ENCODE measurements around the gene CPE. TPM values are rescaled to one million over a fixed set of nuclear protein-coding genes. Genes with fewer than 3 reads are reported as not detected.
"Not testable (repeated sequence)": the region's sequence is repeated elsewhere in the genome, so short reads cannot be mapped to it uniquely, and the experiment has no call there.

The CPE gene
- total RNA-seq, 1 donor: 6.9 TPM

GRCh38 chr4:165478260-165478659 lies 99.5 kb downstream of the CPE start:
- Histone ChIP-seq H3K4me1 (ENCODE audit: insufficient read depth, low read length) (no peaks in the 10 kb centered on the region), H3K27me3 (ENCODE audit: insufficient read depth, low read length) (no peaks in the 10 kb centered on the region), H3K27ac (ENCODE audit: low read depth, low read length) (no peak overlapping the region), H3K79me2 (ENCODE audit: insufficient read depth, low read length) (no peaks in the 10 kb centered on the region), H3K4me3 (ENCODE audit: insufficient read depth, low read length) (no peak overlapping the region), H3K4me2 (ENCODE audit: insufficient read depth, low read length) (no peak overlapping the region), H3K36me3 (ENCODE audit: insufficient read depth, low read length) (no peaks in the 10 kb centered on the region), H2AFZ (ENCODE audit: low read length) (no peak overlapping the region), H4K20me1 (ENCODE audit: insufficient read depth, low read length) (no peaks in the 10 kb centered on the region), H3K9me3 (ENCODE audit: low read depth, low read length) (no peaks in the 10 kb centered on the region)
- no peak for DNase-seq (ENCODE audit: insufficient read length, low spot score, missing footprints)
- TF ChIP-seq, protein P1, sequence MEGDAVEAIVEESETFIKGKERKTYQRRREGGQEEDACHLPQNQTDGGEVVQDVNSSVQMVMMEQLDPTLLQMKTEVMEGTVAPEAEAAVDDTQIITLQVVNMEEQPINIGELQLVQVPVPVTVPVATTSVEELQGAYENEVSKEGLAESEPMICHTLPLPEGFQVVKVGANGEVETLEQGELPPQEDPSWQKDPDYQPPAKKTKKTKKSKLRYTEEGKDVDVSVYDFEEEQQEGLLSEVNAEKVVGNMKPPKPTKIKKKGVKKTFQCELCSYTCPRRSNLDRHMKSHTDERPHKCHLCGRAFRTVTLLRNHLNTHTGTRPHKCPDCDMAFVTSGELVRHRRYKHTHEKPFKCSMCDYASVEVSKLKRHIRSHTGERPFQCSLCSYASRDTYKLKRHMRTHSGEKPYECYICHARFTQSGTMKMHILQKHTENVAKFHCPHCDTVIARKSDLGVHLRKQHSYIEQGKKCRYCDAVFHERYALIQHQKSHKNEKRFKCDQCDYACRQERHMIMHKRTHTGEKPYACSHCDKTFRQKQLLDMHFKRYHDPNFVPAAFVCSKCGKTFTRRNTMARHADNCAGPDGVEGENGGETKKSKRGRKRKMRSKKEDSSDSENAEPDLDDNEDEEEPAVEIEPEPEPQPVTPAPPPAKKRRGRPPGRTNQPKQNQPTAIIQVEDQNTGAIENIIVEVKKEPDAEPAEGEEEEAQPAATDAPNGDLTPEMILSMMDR (IDR thresholded peaks at IDR 0.05; ENCODE audit: extremely low read depth, low read depth, low read length): no peak

GRCh38 chr4:165481053-165481835 lies 102.4 kb downstream of the CPE start:
- no peaks in the 10 kb centered on the region for H3K79me2 ChIP-seq (ENCODE audit: insufficient read depth, low read length)
- H3K4me2 ChIP-seq (ENCODE audit: insufficient read depth, low read length): peak overlapping the region; percentile 2
- H3K4me1 ChIP-seq (ENCODE audit: insufficient read depth, low read length): no peaks in the 10 kb centered on the region
- no peak overlapping the region for H2AFZ ChIP-seq (ENCODE audit: low read length)
- H3K27ac ChIP-seq (ENCODE audit: low read depth, low read length): no peak overlapping the region
- TF ChIP-seq, protein P1 (IDR thresholded peaks at IDR 0.05; ENCODE audit: extremely low read depth, low read depth, low read length): no peak
- no peaks in the 10 kb centered on the region for H4K20me1 ChIP-seq (ENCODE audit: insufficient read depth, low read length)
- H3K36me3 ChIP-seq (ENCODE audit: insufficient read depth, low read length): no peaks in the 10 kb centered on the region
- H3K9me3 ChIP-seq (ENCODE audit: low read depth, low read length): no peaks in the 10 kb centered on the region
- no peak overlapping the region for H3K4me3 ChIP-seq (ENCODE audit: insufficient read depth, low read length)
- H3K27me3 ChIP-seq (ENCODE audit: insufficient read depth, low read length): no peaks in the 10 kb centered on the region
- DNase-seq (ENCODE audit: insufficient read length, low spot score, missing footprints): no peak

DNA sequence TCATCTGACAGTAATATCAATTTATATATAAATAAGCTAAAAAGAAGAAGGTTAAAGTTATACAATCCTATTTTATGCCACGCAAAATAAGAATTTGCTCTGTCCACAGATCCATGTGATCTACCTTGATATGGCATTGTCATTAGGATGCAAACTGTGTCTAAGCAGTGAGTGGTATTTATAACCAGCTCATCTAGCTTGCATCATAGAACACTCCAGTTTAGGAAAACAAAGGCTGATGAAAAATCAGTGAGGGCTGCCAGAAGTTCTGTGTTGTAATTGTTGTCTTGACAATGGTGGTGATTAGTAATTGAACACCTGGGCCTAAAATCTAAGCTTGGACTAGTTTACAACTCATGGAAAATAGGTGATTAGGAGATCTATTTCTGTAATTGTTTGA lies 111.0 kb downstream of the CPE start:
- H3K4me2 ChIP-seq (ENCODE audit: insufficient read depth, low read length): no peak overlapping the region
- no peaks in the 10 kb centered on the region for H3K9me3 ChIP-seq (ENCODE audit: low read depth, low read length)
- no peak overlapping the region for H3K27ac ChIP-seq (ENCODE audit: low read depth, low read length)
- peaks cover 6% of the 10 kb centered on the region for H3K27me3 ChIP-seq (ENCODE audit: insufficient read depth, low read length)
- TF ChIP-seq, protein P1 (IDR thresholded peaks at IDR 0.05; ENCODE audit: extremely low read depth, low read depth, low read length): no peak
- H3K4me3 ChIP-seq (ENCODE audit: insufficient read depth, low read length): no peak overlapping the region
- no peak for DNase-seq (ENCODE audit: insufficient read length, low spot score, missing footprints)
- H2AFZ ChIP-seq (ENCODE audit: low read length): no peak overlapping the region
- no peaks in the 10 kb centered on the region for H4K20me1 ChIP-seq (ENCODE audit: insufficient read depth, low read length)
- H3K4me1 ChIP-seq (ENCODE audit: insufficient read depth, low read length): no peaks in the 10 kb centered on the region
- no peaks in the 10 kb centered on the region for H3K79me2 ChIP-seq (ENCODE audit: insufficient read depth, low read length)
- no peaks in the 10 kb centered on the region for H3K36me3 ChIP-seq (ENCODE audit: insufficient read depth, low read length)

DNA sequence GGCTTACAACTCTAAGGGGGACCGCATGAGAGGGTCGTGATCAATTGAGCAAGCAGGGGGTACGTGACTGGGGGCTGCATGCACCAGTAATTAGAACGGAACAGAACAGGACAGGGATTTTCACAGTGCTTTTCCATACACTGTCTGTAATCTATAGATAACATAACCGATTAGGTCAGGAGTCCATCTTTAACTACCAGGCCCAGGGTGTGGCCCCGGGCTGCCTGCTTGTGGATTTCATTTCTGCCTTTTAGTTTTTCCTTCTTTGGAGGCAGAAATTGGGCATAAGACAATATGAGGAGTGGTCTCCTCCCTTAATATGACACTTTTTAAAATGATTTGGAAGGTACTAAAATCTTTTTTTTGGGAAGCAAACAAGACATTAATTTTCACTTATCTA lies 113.8 kb downstream of the CPE start:
- not testable (repeated sequence) for H2AFZ ChIP-seq (ENCODE audit: low read length); H3K36me3 ChIP-seq (ENCODE audit: insufficient read depth, low read length); H3K9me3 ChIP-seq (ENCODE audit: low read depth, low read length); H3K4me2 ChIP-seq (ENCODE audit: insufficient read depth, low read length); H3K27me3 ChIP-seq (ENCODE audit: insufficient read depth, low read length); H3K4me3 ChIP-seq (ENCODE audit: insufficient read depth, low read length); H3K27ac ChIP-seq (ENCODE audit: low read depth, low read length); H4K20me1 ChIP-seq (ENCODE audit: insufficient read depth, low read length); H3K79me2 ChIP-seq (ENCODE audit: insufficient read depth, low read length); H3K4me1 ChIP-seq (ENCODE audit: insufficient read depth, low read length); DNase-seq (ENCODE audit: insufficient read length, low spot score, missing footprints)

Measured in osteoblast (primary cell).